Activated CD4-positive, alpha-beta T cell treated with anti-CD3 and anti-CD28 coated beads for 36 hours (primary cell): ENCODE results near the gene RFFL. TPM values are rescaled to one million over a fixed set of nuclear protein-coding genes. Genes with fewer than 3 reads are reported as not detected.

ENCODE experiments used
- ATAC-seq: fragments of 200-7000 bp; cut with Tn5 transposase; one replicate; pipeline ENCODE4 v1.10.0; 2021; ENCODE audit warnings: mild to moderate bottlenecking, moderate library complexity
- CTCF ChIA-PET: fragments of 350-600 bp; sonication (Branson Sonifier 250); formaldehyde crosslinking; loops from one replicate; lab custom pipeline; 2021; ENCODE audit warnings: antibody characterized with exemption; lab: Charles Lee
- POLR2A ChIA-PET: fragments of 350-600 bp; sonication (Branson Sonifier 250); formaldehyde crosslinking; loops from one replicate; lab custom pipeline; 2021; ENCODE audit warnings: antibody characterized with exemption, inconsistent platforms; lab: Charles Lee
- DNase-seq: peaks from one replicate; pipeline ENCODE4 v3.0.0-alpha.2; 2020
- H3K27ac Mint-ChIP-seq: one replicate; pipeline ENCODE4 v1.8.0; 2021; ENCODE audit warnings: mixed read lengths
- H3K27me3 Mint-ChIP-seq: one replicate; pipeline ENCODE4 v1.8.0; 2021; ENCODE audit warnings: mixed read lengths
- H3K36me3 Mint-ChIP-seq: one replicate; pipeline ENCODE4 v1.8.0; 2021; ENCODE audit warnings: low read depth, mixed read lengths
- H3K4me1 Mint-ChIP-seq: one replicate; pipeline ENCODE4 v1.8.0; 2021; ENCODE audit warnings: mixed read lengths
- H3K4me3 Mint-ChIP-seq: one replicate; pipeline ENCODE4 v1.8.0; 2021; ENCODE audit warnings: mild to moderate bottlenecking, moderate library complexity, mixed read lengths
- H3K9me3 Mint-ChIP-seq: one replicate; pipeline ENCODE4 v1.8.0; 2021; ENCODE audit warnings: low read depth, mixed read lengths
- intact Hi-C, 2 experiments: fragments of 100-400 bp; cut with DNase I in 1 of 2; cut with micrococcal nuclease in 1 of 2; formaldehyde crosslinking; loops; one replicate each; pipeline versions ENCODE4 v1.14.2 to v1.15.1; 2022 to 2024; cut with DNase I, micrococcal nuclease
- total RNA-seq, 2 experiments: library from RNA; stranded (reverse); gene quantifications; one replicate each; pipeline ENCODE4 v1.2.3, GENCODE V29; 2021

The RFFL gene
- total RNA-seq, 2 experiments from 2014 or later, result 19.2 to 22.9 TPM

DNA sequence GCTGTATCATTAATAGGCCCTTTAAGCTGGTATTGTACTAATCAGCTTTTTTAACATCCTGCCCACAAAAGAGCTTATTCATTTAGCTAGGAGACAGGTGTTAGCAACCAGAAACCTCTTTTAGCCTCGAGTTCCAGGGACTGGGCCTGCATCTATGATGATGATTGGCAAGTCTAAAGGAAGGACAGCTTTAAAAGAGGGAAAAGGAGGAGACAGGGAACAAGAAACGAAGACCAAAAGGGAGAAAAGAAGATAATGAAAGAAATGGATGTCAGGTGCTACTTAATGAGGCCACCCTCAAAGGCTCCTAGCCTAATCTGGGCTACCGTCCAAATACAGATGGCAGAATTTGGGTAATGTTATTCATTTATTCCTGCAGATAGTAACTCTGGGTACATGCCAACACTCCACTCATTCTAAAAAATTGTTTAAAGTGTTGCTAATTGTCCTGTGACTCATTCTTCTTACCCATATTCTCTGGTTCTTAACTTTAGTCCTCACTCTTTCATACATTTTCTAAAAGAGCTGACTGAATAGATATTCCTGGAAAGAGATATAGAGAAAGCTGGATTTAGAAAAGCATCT lies 18.7 kb upstream of the RFFL start:
- H3K4me3 Mint-ChIP-seq, result peak overlapping the region; percentile 1
- H3K27ac Mint-ChIP-seq, result peak overlapping the region; percentile 93
- DNase-seq (no peak), ATAC-seq (peak; percentile 57)
- H3K4me1 Mint-ChIP-seq, result peaks cover 83% of the 10 kb centered on the region
- H3K36me3 Mint-ChIP-seq, result peaks cover 2% of the 10 kb centered on the region
- CTCF ChIA-PET, result interaction anchor here (0.7 to 2.0 kb wide), 9 partner anchors 9 to 151 kb away, joined by 3 to 8 read pairs (median 4); partner anchors contain the start of gene RFFL
- POLR2A ChIA-PET, result interaction anchor here (1.7 to 2.0 kb wide), 3 partner anchors 9 to 35 kb away, joined by 7 to 9 read pairs (median 7); partner anchors contain the start of gene RFFL
- H3K27me3 Mint-ChIP-seq, result no peaks in the 10 kb centered on the region
- no peaks in the 10 kb centered on the region for H3K9me3 Mint-ChIP-seq
- intact Hi-C loops, result loop anchor here (1.0 to 5.0 kb wide), 5 partner anchors 8 to 130 kb away; no protein-coding TSS in a partner anchor

DNA sequence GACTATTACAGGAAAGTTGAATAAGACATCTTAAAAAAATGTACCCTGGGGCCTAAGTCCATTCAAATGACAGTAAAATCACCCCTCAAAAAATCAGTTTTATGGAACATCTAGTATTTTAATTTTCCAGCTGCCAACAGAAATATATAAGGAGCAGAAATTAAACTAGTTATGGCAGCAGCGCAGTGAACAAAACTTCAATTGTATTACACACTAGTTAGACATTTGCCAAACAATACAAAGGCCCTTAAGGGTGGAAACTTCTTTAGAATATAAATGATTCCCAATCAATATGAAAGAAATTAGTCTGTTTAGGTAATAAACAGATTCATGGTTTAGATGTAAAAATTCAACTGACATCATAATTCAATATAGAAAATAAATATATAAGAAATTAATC lies 18.1 kb upstream of the RFFL start:
- CTCF ChIA-PET, result interaction anchor here (0.7 to 2.0 kb wide), 3 partner anchors 8 to 152 kb away, joined by 3 to 8 read pairs (median 7); partner anchors contain the start of gene RFFL
- Mint-ChIP-seq H3K4me3 (no peak overlapping the region), H3K4me1 (peaks cover 81% of the 10 kb centered on the region), H3K27me3 (no peaks in the 10 kb centered on the region), H3K27ac (no peak overlapping the region), H3K9me3 (no peaks in the 10 kb centered on the region), H3K36me3 (peaks cover 3% of the 10 kb centered on the region)
- DNase-seq, result no peak
- POLR2A ChIA-PET, result interaction anchor here (1.7 to 2.0 kb wide), 3 partner anchors 9 to 35 kb away, joined by 7 to 9 read pairs (median 7); partner anchors contain the start of gene RFFL
- intact Hi-C loops, result loop anchor here (1.0 to 5.0 kb wide), 5 partner anchors 7 to 131 kb away; no protein-coding TSS in a partner anchor
- no peak for ATAC-seq

DNA sequence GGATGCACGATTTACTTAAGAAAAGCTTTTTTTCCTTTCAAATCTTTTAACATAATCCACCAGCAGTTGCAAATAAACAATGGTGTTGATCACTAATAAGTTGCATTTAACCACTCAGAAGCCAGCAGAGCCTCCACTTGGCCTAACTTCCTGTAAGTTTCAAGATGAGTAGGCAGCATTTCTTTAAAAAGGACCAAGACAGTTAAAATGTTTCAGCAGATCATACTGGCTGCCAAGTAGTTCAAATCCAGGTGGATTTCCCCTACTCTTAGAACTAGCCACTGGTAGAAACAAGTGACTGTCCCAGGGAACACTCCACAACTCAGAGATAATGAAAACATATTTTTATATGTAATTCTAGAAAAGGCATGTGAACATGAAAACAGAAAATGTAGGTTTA lies 17.0 kb upstream of the RFFL start:
- Mint-ChIP-seq H3K9me3 (no peaks in the 10 kb centered on the region), H3K36me3 (peaks cover 5% of the 10 kb centered on the region), H3K27ac (peak overlapping the region; percentile 66), H3K4me3 (peak overlapping the region; percentile 40), H3K27me3 (no peaks in the 10 kb centered on the region), H3K4me1 (peaks cover 73% of the 10 kb centered on the region)
- DNase-seq (peak; percentile 24), ATAC-seq (peak; percentile 67)
- ChIA-PET CTCF (interaction anchor here (0.7 to 1.3 kb wide), 5 partner anchors 10 to 221 kb away, joined by 3 to 9 read pairs (median 3); no protein-coding TSS in a partner anchor), POLR2A (no interaction called here)
- intact Hi-C loops, result loop anchor here in 1 of 2 experiments (5.0 kb wide), 1 partner anchor 132 kb away; no protein-coding TSS in a partner anchor

DNA sequence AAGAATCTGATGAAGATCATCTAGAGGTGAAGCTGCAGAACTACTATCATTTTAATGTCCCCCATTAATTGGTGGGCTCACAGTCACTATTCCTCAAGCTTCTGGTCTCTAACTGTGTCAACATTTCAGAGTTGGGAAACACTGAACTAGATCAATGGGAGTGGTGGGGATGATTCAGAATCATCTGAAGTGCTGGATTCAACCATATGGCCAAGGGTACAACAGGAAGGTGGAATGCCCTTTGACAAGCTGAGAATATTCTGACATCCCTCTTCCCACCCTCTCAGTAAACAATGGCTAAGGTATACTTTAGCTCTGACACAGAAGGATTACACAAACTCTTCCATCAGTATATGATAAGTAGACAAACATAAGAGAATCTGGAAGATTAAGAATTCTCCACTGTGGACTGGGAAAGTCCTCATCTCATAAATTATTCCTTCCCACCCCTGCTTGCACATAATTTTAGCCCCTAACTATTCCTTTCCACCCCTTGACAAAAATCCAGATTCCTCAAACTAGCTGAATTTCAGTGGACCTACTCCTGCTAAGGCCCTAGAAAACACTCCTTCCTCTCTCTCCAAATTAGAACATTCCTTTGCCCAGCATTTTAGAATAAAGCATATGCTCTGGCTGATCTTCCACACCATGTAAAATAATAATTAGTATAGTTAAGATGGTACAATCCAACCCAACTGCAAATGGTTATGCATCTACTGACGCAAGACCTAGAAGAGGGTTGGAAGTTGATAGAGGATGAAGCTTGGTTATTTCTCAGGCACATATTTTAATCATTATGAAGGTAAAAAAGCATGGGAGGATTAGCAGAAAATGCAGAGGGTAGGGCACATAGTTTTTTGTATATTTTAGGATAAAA lies 16.3 kb upstream of the RFFL start:
- Mint-ChIP-seq H3K36me3 (peaks cover 3% of the 10 kb centered on the region), H3K27me3 (no peaks in the 10 kb centered on the region), H3K4me3 (no peak overlapping the region), H3K4me1 (peaks cover 73% of the 10 kb centered on the region), H3K27ac (peak overlapping the region; percentile 66), H3K9me3 (no peaks in the 10 kb centered on the region)
- ChIA-PET POLR2A (no interaction called here), CTCF (interaction anchor here (0.6 to 1.3 kb wide), 5 partner anchors 10 to 220 kb away, joined by 3 to 9 read pairs (median 4); no protein-coding TSS in a partner anchor)
- ATAC-seq (no peak), DNase-seq (no peak)
- intact Hi-C loops, result loop anchor here (5.0 to 10.0 kb wide), 2 partner anchors 133 to 165 kb away; partner anchors contain the start of gene SLFN5 (in 1 of the 2)

DNA sequence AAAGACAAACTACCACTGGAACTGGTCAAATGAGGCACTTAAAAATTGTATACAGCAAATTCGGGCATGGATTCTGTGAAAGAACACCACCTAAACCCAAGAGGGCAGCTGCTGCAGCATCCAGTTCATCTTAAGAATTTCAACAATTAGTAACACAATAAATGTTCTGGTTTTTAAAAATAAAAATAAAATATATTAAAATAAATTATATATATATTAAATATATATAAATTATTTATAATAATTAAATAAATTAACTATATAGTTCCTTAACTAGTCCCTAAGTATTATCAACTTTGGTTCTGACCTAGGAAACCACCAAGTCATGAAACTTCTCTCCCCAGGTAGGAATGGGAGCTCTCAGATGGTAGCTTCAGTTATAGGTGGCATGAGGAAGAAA lies 13.4 kb upstream of the RFFL start:
- no peak overlapping the region for H3K27ac Mint-ChIP-seq
- peaks cover 7% of the 10 kb centered on the region for H3K36me3 Mint-ChIP-seq
- H3K4me1 Mint-ChIP-seq, result peaks cover 77% of the 10 kb centered on the region
- H3K27me3 Mint-ChIP-seq, result no peaks in the 10 kb centered on the region
- CTCF ChIA-PET, result interaction anchor here (0.7 to 1.5 kb wide), 3 partner anchors 9 to 245 kb away, joined by 3 to 8 read pairs (median 3); no protein-coding TSS in a partner anchor
- POLR2A ChIA-PET, result no interaction called here
- intact Hi-C loops, result loop anchor here in 1 of 2 experiments (10.0 kb wide), 1 partner anchor 168 kb away; the partner anchor contains the start of gene SLFN5
- no peaks in the 10 kb centered on the region for H3K9me3 Mint-ChIP-seq
- no peak overlapping the region for H3K4me3 Mint-ChIP-seq
- DNase-seq, result no peak
- ATAC-seq, result no peak

DNA sequence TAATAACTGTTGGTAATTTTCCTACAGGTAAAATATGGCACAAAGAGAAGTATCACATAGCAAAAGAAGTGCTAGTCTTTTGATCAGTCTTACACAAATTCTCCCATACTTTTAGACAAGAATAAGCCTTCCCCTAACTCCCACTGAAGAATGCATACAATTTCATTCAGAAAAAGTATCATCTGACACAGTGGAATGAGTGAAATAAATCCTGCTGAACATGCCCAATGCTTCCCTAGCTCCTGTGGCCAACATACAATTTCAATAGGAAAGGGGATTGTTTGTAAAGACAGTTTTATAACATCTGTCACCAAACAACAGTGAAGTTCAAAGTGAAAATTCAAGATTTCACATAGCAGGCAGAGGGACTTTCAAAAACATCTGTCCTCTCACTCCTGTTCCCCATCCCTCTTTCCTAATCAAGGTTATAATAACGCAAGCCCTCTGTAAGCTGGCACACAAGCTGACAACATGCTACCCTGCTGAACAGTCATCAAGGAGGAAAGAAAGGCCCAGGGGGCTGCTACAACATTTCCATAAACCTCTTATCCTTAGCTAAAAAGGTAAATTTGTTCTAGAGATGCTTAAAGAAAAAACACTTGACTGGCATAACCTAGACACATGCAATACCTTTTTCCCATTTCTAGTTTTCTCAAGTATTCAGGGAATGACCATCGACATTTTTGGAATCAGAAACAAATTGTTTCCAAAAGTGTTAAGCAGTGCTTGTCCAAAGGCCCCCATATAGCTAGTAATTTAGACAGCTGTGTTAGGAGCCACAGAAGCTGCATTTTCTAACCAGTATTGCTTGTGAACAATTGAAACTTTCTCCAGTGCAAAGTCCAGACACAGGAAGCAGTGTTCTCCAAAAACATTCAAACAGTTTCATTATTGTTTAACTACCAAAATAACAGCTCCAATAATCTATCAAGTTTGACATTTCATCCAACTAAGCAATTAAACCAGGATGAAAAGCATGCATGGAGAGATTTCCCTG lies 11.5 kb upstream of the RFFL start:
- H3K4me3 Mint-ChIP-seq, result peak overlapping the region; percentile 37
- ChIA-PET POLR2A (interaction anchor here (1.4 kb wide), 1 partner anchor 11 kb away, joined by 5 read pairs; the partner anchor contains the start of gene RFFL), CTCF (interaction anchor here (0.6 to 3.5 kb wide), 6 partner anchors 8 to 168 kb away, joined by 3 to 18 read pairs (median 4); no protein-coding TSS in a partner anchor)
- DNase-seq, result no peak
- peaks cover 19% of the 10 kb centered on the region for H3K36me3 Mint-ChIP-seq
- peaks cover 70% of the 10 kb centered on the region for H3K4me1 Mint-ChIP-seq
- no peaks in the 10 kb centered on the region for H3K27me3 Mint-ChIP-seq
- peak overlapping the region; percentile 93 for H3K27ac Mint-ChIP-seq
- intact Hi-C loops, result loop anchor here (1.0 to 10.0 kb wide), 4 partner anchors 7 to 297 kb away; partner anchors contain the start of genes SLFN11 (in 1 of the 2) and SLFN5 (in 1 of the 2)
- no peaks in the 10 kb centered on the region for H3K9me3 Mint-ChIP-seq
- ATAC-seq, result no peak

DNA sequence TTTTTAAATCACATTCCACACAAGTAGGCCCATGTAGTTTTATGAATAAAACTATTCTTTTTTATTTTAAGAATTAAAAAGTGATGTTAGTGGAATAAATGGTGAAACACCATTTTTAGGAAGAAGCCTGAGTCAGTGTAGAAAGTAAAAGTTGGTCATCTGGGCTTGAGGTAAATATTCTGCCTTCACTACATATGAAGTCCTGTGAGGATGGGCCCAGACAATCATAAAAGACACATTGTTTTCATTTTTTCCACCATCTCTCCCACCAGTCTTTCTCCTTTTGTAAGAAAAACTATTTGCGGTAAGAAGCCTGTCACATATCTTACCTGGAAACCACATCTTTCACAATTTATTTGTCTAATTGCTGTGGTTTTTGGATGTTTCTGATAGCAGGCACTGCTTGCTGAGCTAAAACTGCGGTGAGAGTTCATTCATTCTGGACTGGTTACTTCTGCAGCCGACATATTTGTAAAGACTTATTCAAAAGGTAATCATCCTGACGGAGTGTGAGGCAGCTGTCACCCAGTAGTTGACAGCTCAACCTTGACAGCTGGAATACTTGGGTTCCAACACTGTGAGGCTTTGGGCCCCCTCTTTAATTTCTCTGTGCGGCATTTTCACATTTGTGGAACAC lies 10.6 kb upstream of the RFFL start:
- H3K36me3 Mint-ChIP-seq, result peaks cover 22% of the 10 kb centered on the region
- peaks cover 66% of the 10 kb centered on the region for H3K4me1 Mint-ChIP-seq
- peak overlapping the region; percentile 93 for H3K27ac Mint-ChIP-seq
- no peaks in the 10 kb centered on the region for H3K9me3 Mint-ChIP-seq
- peak overlapping the region; percentile 41 for H3K4me3 Mint-ChIP-seq
- ChIA-PET CTCF (interaction anchor here (0.5 to 3.5 kb wide), 6 partner anchors 9 to 75 kb away, joined by 3 to 18 read pairs (median 6); partner anchors contain the start of gene RFFL), POLR2A (interaction anchor here (0.6 to 1.4 kb wide), 2 partner anchors 10 to 364 kb away, joined by 5 to 7 read pairs; partner anchors contain the start of gene RFFL)
- ATAC-seq (peak; percentile 58), DNase-seq (peak; percentile 35)
- intact Hi-C loops, result loop anchor here (1.0 to 10.0 kb wide), 7 partner anchors 8 to 298 kb away; partner anchors contain the start of genes RFFL (in 2 of the 2), SLFN11 (in 1 of the 2) and SLFN5 (in 1 of the 2)
- H3K27me3 Mint-ChIP-seq, result no peaks in the 10 kb centered on the region

DNA sequence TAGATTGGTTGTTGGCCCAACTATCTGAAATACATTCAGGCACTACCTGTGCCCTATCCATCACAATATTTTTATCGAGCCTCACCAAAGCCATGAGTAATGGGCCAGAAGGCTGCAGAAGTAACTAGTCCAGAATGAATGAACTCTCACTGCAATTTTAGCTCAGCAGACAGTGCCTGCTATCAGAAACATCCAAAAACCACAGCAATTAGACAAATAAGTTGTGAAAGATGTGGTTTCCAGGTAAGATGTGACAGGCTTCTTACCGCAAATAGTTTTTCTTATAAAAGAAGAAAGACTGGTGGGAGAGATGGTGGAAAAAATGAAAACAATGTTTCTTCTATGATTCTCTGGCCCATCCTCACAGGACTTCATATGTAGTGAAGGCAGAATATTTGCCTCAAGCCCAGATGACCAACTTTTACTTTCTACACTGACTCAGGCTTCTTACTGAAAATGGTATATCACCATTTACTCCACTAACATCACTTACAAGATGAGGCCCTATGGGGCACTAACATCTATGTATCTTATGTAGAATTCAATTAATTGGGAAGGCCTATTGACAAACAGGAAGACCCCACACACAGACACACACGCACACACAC lies 9.8 kb upstream of the RFFL start:
- no peaks in the 10 kb centered on the region for H3K27me3 Mint-ChIP-seq
- peaks cover 24% of the 10 kb centered on the region for H3K36me3 Mint-ChIP-seq
- intact Hi-C loops, result loop anchor here (1.0 to 10.0 kb wide), 6 partner anchors 9 to 299 kb away; partner anchors contain the start of genes RFFL (in 2 of the 2), SLFN11 (in 1 of the 2) and SLFN5 (in 1 of the 2)
- DNase-seq (peak; percentile 22), ATAC-seq (peak; percentile 71)
- peak overlapping the region; percentile 41 for H3K4me3 Mint-ChIP-seq
- no peaks in the 10 kb centered on the region for H3K9me3 Mint-ChIP-seq
- H3K4me1 Mint-ChIP-seq, result peaks cover 72% of the 10 kb centered on the region
- H3K27ac Mint-ChIP-seq, result peak overlapping the region; percentile 93
- ChIA-PET POLR2A (interaction anchor here (0.7 to 1.4 kb wide), 7 partner anchors 9 to 414 kb away, joined by 3 to 8 read pairs (median 4); partner anchors contain the start of gene RFFL), CTCF (interaction anchor here (0.7 to 3.5 kb wide), 4 partner anchors 9 to 16 kb away, joined by 3 to 18 read pairs (median 10); partner anchors contain the start of gene RFFL)

DNA sequence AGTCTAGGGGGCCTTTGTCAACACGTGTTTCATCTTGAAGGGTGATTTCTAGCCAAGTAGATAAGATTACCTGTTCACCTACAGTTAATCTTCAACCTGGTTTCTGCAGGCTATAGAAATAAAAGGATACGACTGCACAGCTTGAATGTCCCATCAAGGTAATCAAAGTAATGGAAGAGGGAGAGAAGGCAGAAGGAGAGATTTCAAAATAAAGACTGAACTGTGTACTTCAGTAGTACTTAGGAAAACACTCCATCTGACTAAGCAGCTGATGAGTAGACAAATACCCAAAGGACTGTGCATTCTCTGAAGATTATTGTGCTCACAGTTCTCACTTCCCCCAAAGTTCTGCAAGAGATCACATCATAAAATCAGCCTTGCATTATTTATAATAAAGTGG lies 5.8 kb upstream of the RFFL start:
- no peak overlapping the region for H3K4me3 Mint-ChIP-seq
- POLR2A ChIA-PET, result no interaction called here
- intact Hi-C loops, result loop anchor here in 1 of 2 experiments (2.0 kb wide), 1 partner anchor 13 kb away; no protein-coding TSS in a partner anchor
- peaks cover 23% of the 10 kb centered on the region for H3K36me3 Mint-ChIP-seq
- no peak for DNase-seq
- CTCF ChIA-PET, result interaction anchor here (1.2 to 1.5 kb wide), 2 partner anchors 10 to 47 kb away, joined by 4 read pairs; no protein-coding TSS in a partner anchor
- ATAC-seq, result peak; percentile 16
- no peak overlapping the region for H3K27ac Mint-ChIP-seq
- no peaks in the 10 kb centered on the region for H3K9me3 Mint-ChIP-seq
- no peaks in the 10 kb centered on the region for H3K27me3 Mint-ChIP-seq
- H3K4me1 Mint-ChIP-seq, result peaks cover 72% of the 10 kb centered on the region
